Measurements from ENCODE around the gene DCAF10. TPM values are rescaled to one million over a fixed set of nuclear protein-coding genes. Genes with fewer than 3 reads are reported as not detected.
"Not testable (repeated sequence)": the region's sequence is repeated elsewhere in the genome, so short reads cannot be mapped to it uniquely, and the experiment has no call there.

Gene DCAF10
- total RNA-seq, 1 donor from 2014 or later: 17.8 TPM

- TF ChIP-seq, protein P1, sequence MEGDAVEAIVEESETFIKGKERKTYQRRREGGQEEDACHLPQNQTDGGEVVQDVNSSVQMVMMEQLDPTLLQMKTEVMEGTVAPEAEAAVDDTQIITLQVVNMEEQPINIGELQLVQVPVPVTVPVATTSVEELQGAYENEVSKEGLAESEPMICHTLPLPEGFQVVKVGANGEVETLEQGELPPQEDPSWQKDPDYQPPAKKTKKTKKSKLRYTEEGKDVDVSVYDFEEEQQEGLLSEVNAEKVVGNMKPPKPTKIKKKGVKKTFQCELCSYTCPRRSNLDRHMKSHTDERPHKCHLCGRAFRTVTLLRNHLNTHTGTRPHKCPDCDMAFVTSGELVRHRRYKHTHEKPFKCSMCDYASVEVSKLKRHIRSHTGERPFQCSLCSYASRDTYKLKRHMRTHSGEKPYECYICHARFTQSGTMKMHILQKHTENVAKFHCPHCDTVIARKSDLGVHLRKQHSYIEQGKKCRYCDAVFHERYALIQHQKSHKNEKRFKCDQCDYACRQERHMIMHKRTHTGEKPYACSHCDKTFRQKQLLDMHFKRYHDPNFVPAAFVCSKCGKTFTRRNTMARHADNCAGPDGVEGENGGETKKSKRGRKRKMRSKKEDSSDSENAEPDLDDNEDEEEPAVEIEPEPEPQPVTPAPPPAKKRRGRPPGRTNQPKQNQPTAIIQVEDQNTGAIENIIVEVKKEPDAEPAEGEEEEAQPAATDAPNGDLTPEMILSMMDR (conservative IDR thresholded peaks at IDR 0.05; ENCODE audit: low read depth, low read length): no peak
- DNase-seq (ENCODE audit: low read depth): no peak
- no peak overlapping the region for H3K4me3 ChIP-seq (ENCODE audit: low read depth, low read length)
These were observed 12.3 kb downstream of the DCAF10 start for GRCh38 chr9:37812773-37813379.

DNA sequence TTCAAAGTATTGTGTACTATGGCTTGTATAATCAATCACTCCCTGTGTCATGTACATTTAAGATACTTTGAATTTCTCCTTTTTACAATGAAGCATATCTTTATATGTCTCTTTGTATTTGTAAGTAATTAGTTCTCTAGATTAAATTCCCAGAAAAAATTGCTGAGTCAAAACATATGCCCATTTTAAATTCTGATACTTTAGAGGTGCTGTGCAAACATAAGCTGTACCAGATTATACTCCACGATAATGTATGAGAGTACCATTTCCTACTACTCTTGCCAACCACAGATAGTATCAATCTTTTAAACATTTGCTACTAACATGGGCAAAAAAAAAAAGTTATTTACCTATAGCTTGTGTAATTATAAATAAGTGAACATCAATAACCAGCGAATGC, 18.3 kb downstream of the DCAF10 start:
- TF ChIP-seq, protein P1 (conservative IDR thresholded peaks at IDR 0.05; ENCODE audit: low read depth, low read length): no peak
- no peak overlapping the region for H3K4me3 ChIP-seq (ENCODE audit: low read depth, low read length)
- DNase-seq (ENCODE audit: low read depth): no peak

DNA sequence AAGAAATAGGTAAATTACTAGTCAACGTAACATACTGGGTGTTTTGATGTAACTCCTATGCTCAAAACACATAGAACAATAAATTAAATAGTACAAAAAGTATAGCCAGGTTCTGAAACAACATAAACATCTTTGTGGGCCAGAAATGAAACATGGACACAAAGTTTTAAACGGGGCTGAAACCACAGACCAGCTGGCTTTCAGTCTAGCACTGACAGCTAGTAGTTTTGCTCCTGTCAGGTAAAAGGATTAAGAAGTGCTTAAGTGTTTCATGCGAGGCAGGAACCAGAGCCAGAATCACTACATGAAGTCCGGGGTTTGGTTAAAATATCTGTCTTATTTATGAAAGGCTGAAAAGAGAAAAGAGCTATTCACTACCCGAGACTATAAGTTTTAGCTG, 19.5 kb downstream of the DCAF10 start:
- no peak overlapping the region for H3K4me3 ChIP-seq (ENCODE audit: low read depth, low read length)
- TF ChIP-seq, protein P1 (conservative IDR thresholded peaks at IDR 0.05; ENCODE audit: low read depth, low read length): no peak

GRCh38 chr9:37825174-37825573, 24.6 kb downstream of the DCAF10 start:
- not testable (repeated sequence) for DNase-seq (ENCODE audit: low read depth); H3K4me3 ChIP-seq (ENCODE audit: low read depth, low read length)

More for the DNA sequence above, 19.5 kb downstream of the DCAF10 start:
- DNase-seq (ENCODE audit: low read depth): no peak

DNA sequence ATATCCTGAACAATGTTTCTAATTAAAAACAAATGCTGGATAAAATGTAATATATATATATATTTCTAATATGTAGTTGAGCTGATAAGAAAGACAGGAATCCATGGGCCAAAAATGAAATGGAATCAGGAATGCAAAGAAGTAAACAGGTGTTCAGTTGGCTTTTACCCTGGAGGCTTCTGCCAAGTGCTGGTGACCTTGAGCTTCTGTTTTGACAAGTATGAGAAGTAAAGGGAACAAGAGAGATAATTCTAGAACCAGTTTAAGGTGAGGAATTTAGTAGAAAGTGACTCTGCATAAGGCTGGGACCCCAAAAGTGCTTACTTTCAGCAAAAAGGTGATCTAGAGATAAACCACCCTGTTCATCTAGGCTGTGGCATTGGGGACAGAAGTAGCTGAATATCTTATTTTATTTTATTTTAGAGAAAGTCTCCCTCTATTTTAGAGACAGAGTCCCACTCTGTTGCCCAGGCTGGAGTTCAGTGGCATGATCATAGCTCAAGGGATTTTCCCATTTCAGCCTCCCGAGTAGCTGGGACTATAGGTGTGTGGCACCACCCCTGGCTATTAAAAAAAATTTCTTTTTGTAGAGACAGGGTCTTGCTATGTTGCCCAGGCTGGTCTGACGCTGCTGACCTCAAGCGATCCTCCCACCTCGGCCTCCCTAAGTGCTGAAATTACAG, 27.0 kb downstream of the DCAF10 start:
- no peak for DNase-seq (ENCODE audit: low read depth)
- TF ChIP-seq, protein P1 (conservative IDR thresholded peaks at IDR 0.05; ENCODE audit: low read depth, low read length): no peak
- H3K4me3 ChIP-seq (ENCODE audit: low read depth, low read length): no peak overlapping the region

- no peak for DNase-seq (ENCODE audit: low read depth)
- H3K4me3 ChIP-seq (ENCODE audit: low read depth, low read length): no peak overlapping the region
- TF ChIP-seq, protein P1 (conservative IDR thresholded peaks at IDR 0.05; ENCODE audit: low read depth, low read length): no peak
These were observed 35.2 kb downstream of the DCAF10 start for GRCh38 chr9:37835821-37836220.

- no peak overlapping the region for H3K4me3 ChIP-seq (ENCODE audit: low read depth, low read length)
- TF ChIP-seq, protein P1 (conservative IDR thresholded peaks at IDR 0.05; ENCODE audit: low read depth, low read length): no peak
- DNase-seq (ENCODE audit: low read depth): no peak
These were observed 35.8 kb downstream of the DCAF10 start for GRCh38 chr9:37836386-37836785.

All from epithelial cell of proximal tubule (primary cell).